ENCODE data around the gene MYCBP. TPM values are rescaled to one million over a fixed set of nuclear protein-coding genes. Genes with fewer than 3 reads are reported as not detected.
A peak's percentile ranks its signal among the peaks of the same experiment; 100 is the strongest.

MYCBP gene
- total RNA-seq, 1 experiment from 2014 or later: 51.9 TPM

GRCh38 chr1:38865112-38865715 is 7.9 kb downstream of the MYCBP start:
- no TSS peak for BruUV-seq (replicated peaks)
- H3K27ac ChIP-seq: no peak overlapping the region
- ChIA-PET CTCF (interaction anchor here (0.6 kb wide), 1 partner anchor 48 kb away, joined by 3 read pairs; no protein-coding TSS in a partner anchor), POLR2A (ENCODE audit: unreplicated experiment) (interaction anchor here (0.6 kb wide), 1 partner anchor 78 kb away, joined by 3 read pairs; no protein-coding TSS in a partner anchor)
- peaks cover 14% of the 10 kb centered on the region; the same call in 1 of the 2 replicates for H3F3A ChIP-seq (ENCODE audit: insufficient read depth, low read depth)
- H3K9me2 ChIP-seq (ENCODE audit: insufficient read depth): no peaks in the 10 kb centered on the region
- peak in 1 of 2 experiments; percentile 36 for DNase-seq
- H3K9me3 ChIP-seq (ENCODE audit: insufficient read depth, low read depth): no peaks in the 10 kb centered on the region
- H3K4me2 ChIP-seq: no peak overlapping the region
- 0 out of 2 replicates have a peak, but pooled peaks cover 5% of the 10 kb centered on the region for H3K79me2 ChIP-seq (ENCODE audit: low read depth)
- intact Hi-C loops (cut with micrococcal nuclease; ENCODE audit: unreplicated experiment): no loop called here
- H3K4me1 ChIP-seq (replicated peaks; ENCODE audit: insufficient read depth): peaks cover 8% of the 10 kb centered on the region
- no peaks in the 10 kb centered on the region; the same call in 1 of the 2 replicates for H4K20me1 ChIP-seq (ENCODE audit: insufficient read depth)
- TF ChIP-seq CTCF (conservative IDR thresholded peaks at IDR 0.05) (no peak), EZH2 (IDR thresholded peaks at IDR 0.05; ENCODE audit: low read depth) (no peak)
- H3K36me3 ChIP-seq (ENCODE audit: low read depth): peaks cover 15% of the 10 kb centered on the region
- H2AFZ ChIP-seq: no peak overlapping the region
- no peaks in the 10 kb centered on the region for H3K27me3 ChIP-seq (ENCODE audit: insufficient read depth, low read depth)
- no peak overlapping the region for H3K4me3 ChIP-seq

- intact Hi-C loops (cut with micrococcal nuclease; ENCODE audit: unreplicated experiment): no loop called here
- CTCF ChIA-PET: no interaction called here
- Histone ChIP-seq H3K27ac (no peak overlapping the region), H3K4me1 (replicated peaks; ENCODE audit: insufficient read depth) (peaks cover 23% of the 10 kb centered on the region), H3K4me2 (peak overlapping the region; percentile 85), H3K9me3 (ENCODE audit: insufficient read depth, low read depth) (no peaks in the 10 kb centered on the region), H4K20me1 (ENCODE audit: insufficient read depth) (peaks cover 8% of the 10 kb centered on the region), H3K79me2 (ENCODE audit: low read depth) (peaks cover 27% of the 10 kb centered on the region), H3K9me2 (ENCODE audit: insufficient read depth) (no peaks in the 10 kb centered on the region), H3K27me3 (ENCODE audit: insufficient read depth, low read depth) (no peaks in the 10 kb centered on the region), H3F3A (ENCODE audit: insufficient read depth, low read depth) (peaks cover 34% of the 10 kb centered on the region), H3K4me3 (peak overlapping the region; percentile 72), H2AFZ (peak overlapping the region; percentile 99), H3K36me3 (ENCODE audit: low read depth) (peaks cover 26% of the 10 kb centered on the region)
- no TSS peak for BruUV-seq (replicated peaks)
- no peak for TF ChIP-seq EZH2 (IDR thresholded peaks at IDR 0.05; ENCODE audit: low read depth)
- TF ChIP-seq CTCF (conservative IDR thresholded peaks at IDR 0.05): no peak
- DNase-seq: no peak
- POLR2A ChIA-PET (ENCODE audit: unreplicated experiment): no interaction called here
Observed at GRCh38 chr1:38860454-38860795, 12.7 kb downstream of the MYCBP start.

GRCh38 chr1:38859561-38860453 is 13.3 kb downstream of the MYCBP start, which contains the start of gene RRAGC:
Gene RRAGC (minus strand): TSS chr1:38859772. CDS start chr1:38859646, 126 bp downstream.
- TF ChIP-seq CTCF (conservative IDR thresholded peaks at IDR 0.05) (no peak), EZH2 (IDR thresholded peaks at IDR 0.05; ENCODE audit: low read depth) (no peak)
- peak; percentile 92 to 100 for DNase-seq
- Histone ChIP-seq H3K4me3 (peak within 1 kb of the TSS; percentile 72), H2AFZ (peak within 1 kb of the TSS; percentile 99), H3K4me1 (replicated peaks; ENCODE audit: insufficient read depth) (peaks cover 23% of the 10 kb centered on the region), H3K27me3 (ENCODE audit: insufficient read depth, low read depth) (no peaks in the 10 kb centered on the region), H3K4me2 (peak within 1 kb of the TSS; percentile 85), H3K79me2 (ENCODE audit: low read depth) (peaks cover 27% of the 10 kb centered on the region), H3K9me3 (ENCODE audit: insufficient read depth, low read depth) (no peaks in the 10 kb centered on the region), H3K27ac (peak within 1 kb of the TSS; percentile 59), H3K9me2 (ENCODE audit: insufficient read depth) (no peaks in the 10 kb centered on the region), H4K20me1 (ENCODE audit: insufficient read depth) (peaks cover 8% of the 10 kb centered on the region), H3K36me3 (ENCODE audit: low read depth) (peaks cover 32% of the 10 kb centered on the region), H3F3A (ENCODE audit: insufficient read depth, low read depth) (peaks cover 32% of the 10 kb centered on the region)
- POLR2A ChIA-PET (ENCODE audit: unreplicated experiment): interaction anchor here (0.6 to 1.0 kb wide), 4 partner anchors 82 to 642 kb away, joined by 3 to 6 read pairs (median 4); partner anchors contain the start of genes NDUFS5 and RHBDL2
- BruUV-seq (replicated peaks): TSS peak; percentile 63
- CTCF ChIA-PET: interaction anchor here (0.5 to 0.7 kb wide), 4 partner anchors 22 to 846 kb away, joined by 3 to 7 read pairs (median 4); no protein-coding TSS in a partner anchor
- intact Hi-C loops (cut with micrococcal nuclease; ENCODE audit: unreplicated experiment): loop anchor here (1.0 kb wide), 4 partner anchors 99 to 232 kb away; partner anchors contain the start of genes AKIRIN1 and NDUFS5
